ENCODE results near the gene MYO10. TPM values are rescaled to one million over a fixed set of nuclear protein-coding genes. Genes with fewer than 3 reads are reported as not detected.

MYO10 gene
- total and polyA plus RNA-seq, 2 experiments from 2014 or later: 8.2 to 9.3 TPM

DNA sequence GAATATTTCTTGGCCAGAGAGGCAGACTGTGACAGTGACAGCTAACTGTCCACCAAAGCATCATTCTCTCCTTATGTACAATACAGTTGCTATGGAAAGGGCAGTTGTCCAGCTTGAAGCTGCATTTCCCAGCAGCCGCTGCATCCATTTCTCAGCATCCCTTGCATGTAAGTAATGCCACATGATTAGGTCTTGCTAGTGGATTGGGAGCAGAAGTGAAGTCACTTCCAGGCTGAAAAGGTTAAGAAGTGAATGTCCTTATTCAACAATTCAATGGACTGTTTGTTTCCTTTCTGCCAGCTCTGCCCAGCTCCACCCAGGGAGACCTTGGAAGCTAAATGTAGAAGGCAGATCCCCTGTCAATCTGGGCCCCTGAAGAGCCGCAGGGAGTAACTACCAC, 293.2 kb downstream of the MYO10 start:
- Histone ChIP-seq H3K27ac (no peak overlapping the region), H3K4me1 (ENCODE audit: low read depth) (no peaks in the 10 kb centered on the region), H3K4me3 (no peak overlapping the region), H3K36me3 (no peaks in the 10 kb centered on the region), H3K27me3 (no peaks in the 10 kb centered on the region), H3K9me3 (ENCODE audit: low read depth) (no peaks in the 10 kb centered on the region)
- no peak for TF ChIP-seq CTCF (IDR thresholded peaks at IDR 0.05; ENCODE audit: low read depth, low read length)
- DNase-seq (ENCODE audit: low read depth in 1 of 2, low spot score in 1 of 2): no peak

DNA sequence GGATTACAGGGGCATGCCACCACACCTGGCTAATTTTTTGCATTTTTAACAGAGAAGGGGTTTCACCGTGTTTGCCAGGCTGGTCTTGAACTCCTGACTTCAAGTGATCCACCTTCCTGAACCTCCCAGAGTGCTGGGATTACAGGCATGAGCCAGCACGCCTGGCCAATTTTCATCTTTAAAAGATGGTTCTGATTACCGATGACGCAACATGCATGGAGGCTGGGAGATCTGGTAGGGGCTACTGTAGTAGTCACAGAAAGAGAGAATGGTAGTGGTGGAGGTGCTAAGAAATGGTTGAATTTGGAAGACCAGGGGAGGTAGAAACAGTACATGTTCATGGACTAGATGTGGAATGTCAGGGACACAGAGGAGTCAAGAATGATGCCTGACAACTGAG, 296.9 kb downstream of the MYO10 start:
- Histone ChIP-seq H3K36me3 (no peaks in the 10 kb centered on the region), H3K4me1 (ENCODE audit: low read depth) (no peaks in the 10 kb centered on the region), H3K27me3 (no peaks in the 10 kb centered on the region), H3K4me3 (no peak overlapping the region), H3K9me3 (ENCODE audit: low read depth) (no peaks in the 10 kb centered on the region), H3K27ac (no peak overlapping the region)
- TF ChIP-seq CTCF (IDR thresholded peaks at IDR 0.05; ENCODE audit: low read depth, low read length): no peak
- DNase-seq (ENCODE audit: low read depth in 1 of 2, low spot score in 1 of 2): no peak

DNA sequence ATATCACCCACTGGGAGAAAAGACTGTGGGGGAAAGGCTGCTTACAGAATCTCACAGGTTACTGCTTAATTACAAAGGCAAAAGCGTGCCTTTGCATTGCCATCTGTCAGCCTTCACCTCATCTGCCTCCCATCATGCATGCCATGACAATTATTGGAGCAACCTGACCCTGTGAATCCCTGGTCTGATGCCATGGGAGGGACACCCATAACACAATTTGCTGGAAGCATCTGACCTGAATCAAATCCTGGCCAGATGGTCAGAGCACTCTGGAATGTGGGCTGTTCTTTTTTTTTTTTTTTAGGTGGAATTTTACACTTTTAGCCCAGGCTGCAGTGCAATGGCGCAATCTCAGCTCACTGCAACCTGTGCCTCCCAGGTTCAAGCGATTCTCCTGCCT, 307.7 kb downstream of the MYO10 start:
- TF ChIP-seq CTCF (IDR thresholded peaks at IDR 0.05; ENCODE audit: low read depth, low read length): no peak

DNA sequence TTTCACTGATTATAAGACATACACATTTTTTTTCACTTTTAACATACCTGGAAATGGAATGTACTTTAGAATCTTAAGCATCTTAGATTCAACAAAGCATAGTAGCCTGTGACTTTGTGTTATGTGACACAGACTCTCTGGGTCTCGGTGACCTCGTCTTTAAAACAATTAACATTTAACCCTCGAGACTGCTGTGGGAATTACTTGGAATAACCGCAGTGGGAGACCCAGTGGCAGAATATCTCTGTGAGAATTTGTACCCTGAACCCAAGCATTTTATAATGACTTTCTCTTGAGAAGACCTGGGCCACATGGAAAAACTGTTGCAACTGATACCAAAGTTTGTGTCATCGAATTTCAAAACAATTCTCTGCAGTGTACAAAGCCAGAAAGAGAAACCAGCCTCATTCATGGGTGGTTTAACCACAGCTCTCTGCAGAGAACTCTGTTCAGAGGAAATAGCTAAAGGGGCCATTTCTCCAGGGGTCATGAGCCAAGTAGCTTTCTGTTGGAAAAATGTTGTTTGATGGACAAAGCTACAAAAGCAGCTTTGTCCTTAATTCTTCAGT, 309.3 kb downstream of the MYO10 start:
- H3K4me3 ChIP-seq: no peak overlapping the region

More for the DNA sequence above, 307.7 kb downstream of the MYO10 start:
- DNase-seq (ENCODE audit: low read depth in 1 of 2, low spot score in 1 of 2): no peak
- H3K27ac ChIP-seq: no peak overlapping the region
- H3K4me3 ChIP-seq: no peak overlapping the region
- no peaks in the 10 kb centered on the region for H3K27me3 ChIP-seq
- H3K4me1 ChIP-seq (ENCODE audit: low read depth): no peaks in the 10 kb centered on the region
- no peaks in the 10 kb centered on the region for H3K9me3 ChIP-seq (ENCODE audit: low read depth)
- no peaks in the 10 kb centered on the region for H3K36me3 ChIP-seq

GRCh38 chr5:16625096-16625495, 311.0 kb downstream of the MYO10 start:
- Histone ChIP-seq H3K4me1 (ENCODE audit: low read depth) (no peaks in the 10 kb centered on the region), H3K9me3 (ENCODE audit: low read depth) (no peaks in the 10 kb centered on the region), H3K4me3 (no peak overlapping the region), H3K36me3 (no peaks in the 10 kb centered on the region), H3K27me3 (no peaks in the 10 kb centered on the region), H3K27ac (no peak overlapping the region)
- TF ChIP-seq CTCF (IDR thresholded peaks at IDR 0.05; ENCODE audit: low read depth, low read length): no peak
- no peak for DNase-seq (ENCODE audit: low read depth in 1 of 2, low spot score in 1 of 2)

More for the DNA sequence above, 309.3 kb downstream of the MYO10 start:
- Histone ChIP-seq H3K4me1 (ENCODE audit: low read depth) (no peaks in the 10 kb centered on the region), H3K27ac (no peak overlapping the region), H3K9me3 (ENCODE audit: low read depth) (no peaks in the 10 kb centered on the region), H3K36me3 (no peaks in the 10 kb centered on the region), H3K27me3 (no peaks in the 10 kb centered on the region)
- peak in 1 of 2 donors; percentile 44 for DNase-seq (ENCODE audit: low read depth in 1 of 2, low spot score in 1 of 2)
- no peak for TF ChIP-seq CTCF (IDR thresholded peaks at IDR 0.05; ENCODE audit: low read depth, low read length)

Measured in cardiac muscle cell (in vitro differentiated cells and primary cell).